Measurements from ENCODE around the gene NFATC1. TPM values are rescaled to one million over a fixed set of nuclear protein-coding genes. Genes with fewer than 3 reads are reported as not detected.

The NFATC1 gene
- total RNA-seq, 6 experiments from 2014 or later: 0.57 to 2.0 (median 0.89) TPM

DNA sequence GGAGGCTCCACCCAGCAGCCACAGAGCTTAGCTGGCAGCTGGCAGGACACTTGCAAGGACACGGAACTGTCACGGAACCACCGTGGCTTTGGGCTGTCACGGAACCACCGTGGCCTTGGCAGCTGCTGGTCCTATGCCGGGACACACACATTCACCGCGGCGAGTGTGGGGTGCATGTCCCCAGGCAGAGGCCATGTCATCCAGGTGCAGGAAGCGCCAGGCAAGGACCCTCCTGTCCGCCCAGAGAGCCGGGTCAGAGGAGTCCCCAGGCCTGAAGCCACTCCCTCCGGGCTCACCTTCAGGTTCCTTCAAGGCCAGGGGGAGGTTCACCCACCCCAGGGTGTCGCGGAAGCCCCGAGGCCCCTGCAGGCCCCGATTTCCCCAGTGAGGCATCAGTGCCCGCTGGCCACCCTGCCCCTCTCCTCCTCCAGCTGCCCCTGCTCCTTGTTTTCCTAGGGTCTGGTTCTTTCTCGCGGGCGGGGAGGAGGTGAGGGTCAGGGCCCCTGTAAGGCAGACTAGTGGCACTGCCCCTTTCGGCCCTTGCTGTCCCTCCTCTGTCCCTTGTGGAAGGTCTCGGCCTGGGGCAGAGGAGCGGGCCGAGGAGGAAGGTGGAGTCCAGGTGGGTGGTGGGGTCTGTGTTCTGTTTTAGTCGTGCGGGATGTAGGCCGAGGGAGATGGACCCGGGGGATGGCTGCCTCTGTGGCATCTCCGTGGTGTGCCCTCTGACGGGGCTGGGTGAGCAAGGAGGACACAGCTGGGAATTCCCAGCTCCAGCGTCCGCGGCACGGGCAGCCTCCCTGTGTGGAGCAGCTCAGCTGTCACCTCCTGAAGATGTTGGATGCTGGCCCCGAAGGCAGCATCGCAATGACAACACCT, 60.6 kb downstream of the NFATC1 start:
- Mint-ChIP-seq H3K4me1 (ENCODE audit: low read depth) (peaks cover 6% of the 10 kb centered on the region), H3K4me3 (no peak overlapping the region), H3K27ac (no peak overlapping the region), H3K36me3 (ENCODE audit: low read depth) (no peaks in the 10 kb centered on the region), H3K27me3 (ENCODE audit: insufficient read depth) (no peaks in the 10 kb centered on the region; the same call in 1 of the 2 replicates), H3K9me3 (no peaks in the 10 kb centered on the region)
- TF ChIP-seq CTCF (IDR thresholded peaks at IDR 0.05): no peak
- no peak for DNase-seq

DNA sequence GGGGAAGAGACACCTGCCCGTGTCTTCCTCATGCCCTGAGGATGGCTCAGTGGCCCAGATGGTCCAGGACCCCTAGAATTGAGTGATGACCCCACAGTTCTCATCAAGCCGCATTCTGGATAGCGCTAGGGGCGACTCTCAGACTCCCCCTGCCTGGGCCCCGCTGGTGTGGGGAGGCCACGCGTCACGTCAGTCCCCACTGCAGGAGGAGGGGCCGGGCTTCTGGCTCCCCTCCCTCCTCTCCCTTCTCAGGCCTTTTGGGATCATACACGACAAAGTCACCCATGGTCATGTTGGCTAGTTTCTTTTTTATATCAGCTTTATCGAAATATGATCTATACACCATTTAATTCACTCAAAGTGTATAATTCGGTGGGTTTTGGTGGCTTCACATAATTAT, 61.5 kb downstream of the NFATC1 start:
- no peak for DNase-seq
- no peak overlapping the region for H3K27ac Mint-ChIP-seq
- H3K4me3 Mint-ChIP-seq: no peak overlapping the region
- H3K9me3 Mint-ChIP-seq: no peaks in the 10 kb centered on the region
- TF ChIP-seq CTCF (IDR thresholded peaks at IDR 0.05): no peak
- H3K27me3 Mint-ChIP-seq (ENCODE audit: insufficient read depth): no peaks in the 10 kb centered on the region; the same call in 1 of the 2 replicates
- H3K36me3 Mint-ChIP-seq (ENCODE audit: low read depth): no peaks in the 10 kb centered on the region
- H3K4me1 Mint-ChIP-seq (ENCODE audit: low read depth): peaks cover 6% of the 10 kb centered on the region

DNA sequence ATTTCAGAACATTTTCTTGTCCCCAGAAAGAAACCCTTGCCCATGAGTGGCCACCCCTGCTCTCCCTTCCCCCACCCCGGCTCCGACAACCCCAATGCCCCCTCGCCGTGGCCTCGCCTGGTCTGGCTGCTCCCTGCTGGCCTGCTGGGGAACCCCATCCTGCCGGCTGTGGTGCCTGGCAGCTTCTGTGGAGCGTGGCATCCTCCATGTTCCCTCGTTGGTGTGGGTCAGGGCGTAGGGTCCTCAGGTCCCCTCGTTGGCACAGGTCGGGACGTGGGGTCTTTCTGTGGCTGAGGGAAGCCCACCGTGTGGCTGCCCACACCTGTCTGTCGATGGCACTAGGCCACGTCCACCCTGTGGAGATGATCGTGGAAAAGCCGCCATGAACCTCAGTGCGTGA, 61.9 kb downstream of the NFATC1 start:
- no peak for TF ChIP-seq CTCF (IDR thresholded peaks at IDR 0.05)
- Mint-ChIP-seq H3K27me3 (ENCODE audit: insufficient read depth) (no peaks in the 10 kb centered on the region; the same call in 1 of the 2 replicates), H3K4me3 (no peak overlapping the region), H3K9me3 (no peaks in the 10 kb centered on the region), H3K4me1 (ENCODE audit: low read depth) (peaks cover 6% of the 10 kb centered on the region), H3K36me3 (ENCODE audit: low read depth) (no peaks in the 10 kb centered on the region), H3K27ac (no peak overlapping the region)
- no peak for DNase-seq

DNA sequence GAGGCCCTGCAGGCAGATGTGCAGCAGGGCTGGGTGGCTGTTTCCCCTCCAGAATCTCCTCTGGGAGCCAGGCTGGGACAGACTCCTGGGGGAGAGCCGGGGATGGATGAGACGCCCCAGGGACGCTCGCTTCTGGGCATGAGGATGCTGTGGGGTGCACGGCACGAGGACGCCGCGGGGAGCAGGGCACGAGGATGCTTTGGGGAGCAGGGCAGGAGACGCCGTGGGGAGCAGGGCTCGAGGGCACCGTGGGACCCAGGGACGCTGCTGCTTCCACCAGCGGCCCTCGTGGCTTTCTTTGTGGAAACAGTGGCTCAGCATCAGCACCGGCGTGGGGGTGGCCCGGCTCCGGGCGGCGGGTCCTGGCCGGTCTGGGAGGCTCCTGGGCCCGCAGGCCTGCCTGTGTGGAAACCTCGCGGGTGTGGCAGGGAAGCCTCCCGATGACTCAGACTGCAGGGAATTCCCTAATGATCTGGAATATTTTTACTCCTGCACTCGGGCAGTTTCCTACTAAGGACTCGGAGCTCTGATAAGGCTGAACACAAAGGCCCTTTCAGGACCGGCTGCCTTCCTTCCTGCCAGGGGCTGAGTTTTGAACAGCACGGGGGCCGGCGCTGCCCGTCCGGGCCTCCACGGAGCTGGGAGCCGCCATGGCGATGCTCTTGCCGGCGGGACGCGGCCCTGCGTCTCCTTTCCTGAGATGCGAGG, 62.6 kb downstream of the NFATC1 start:
- Mint-ChIP-seq H3K27me3 (ENCODE audit: insufficient read depth) (no peaks in the 10 kb centered on the region; the same call in 1 of the 2 replicates), H3K4me1 (ENCODE audit: low read depth) (peaks cover 6% of the 10 kb centered on the region), H3K9me3 (no peaks in the 10 kb centered on the region), H3K4me3 (no peak overlapping the region), H3K36me3 (ENCODE audit: low read depth) (no peaks in the 10 kb centered on the region), H3K27ac (no peak overlapping the region)
- TF ChIP-seq CTCF (IDR thresholded peaks at IDR 0.05): no peak
- peak; percentile 70 for DNase-seq

DNA sequence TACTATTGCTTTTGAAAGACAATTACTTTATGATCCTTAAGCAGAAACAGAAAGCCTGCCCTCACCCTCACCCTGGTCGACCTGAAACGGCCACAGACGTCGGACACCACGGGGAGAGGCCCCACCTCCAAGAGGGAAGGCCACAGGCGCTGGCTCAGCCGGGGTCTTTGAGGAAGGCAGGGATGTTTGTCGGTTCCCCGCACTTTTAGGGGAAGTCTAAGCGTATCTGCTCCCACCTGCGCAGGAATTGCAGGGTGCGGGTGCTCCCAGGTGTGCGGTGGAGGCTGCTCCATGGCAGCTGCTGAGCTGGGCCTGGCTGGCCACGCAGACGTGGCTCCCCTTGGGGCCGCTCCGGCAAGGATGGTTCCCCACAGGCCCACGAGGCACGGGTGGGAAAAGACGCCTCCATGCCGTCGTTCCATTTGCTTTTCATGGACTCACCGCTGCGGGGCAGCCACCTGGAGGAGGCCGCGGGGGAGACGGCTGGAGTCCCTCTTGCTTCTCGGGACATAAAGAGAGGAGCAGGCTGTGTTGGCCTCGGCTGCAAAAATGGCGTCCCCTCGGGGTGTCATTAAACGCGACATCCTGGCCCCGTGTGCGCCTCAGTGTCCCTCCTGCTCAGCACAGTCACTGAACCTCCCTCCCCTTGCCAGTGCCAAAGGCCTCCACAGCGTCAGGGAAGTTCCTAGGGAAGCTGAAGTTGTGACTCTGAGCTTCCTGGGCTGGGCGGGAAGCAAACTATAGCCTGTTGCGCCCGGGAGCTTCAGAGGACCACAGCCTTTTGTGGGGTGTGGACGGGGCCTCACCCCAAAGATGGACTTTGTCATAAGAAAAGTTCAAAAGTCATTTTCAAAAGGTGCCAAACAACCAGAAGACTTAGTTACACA, 63.4 kb downstream of the NFATC1 start:
- H3K9me3 Mint-ChIP-seq: no peaks in the 10 kb centered on the region
- no peak for DNase-seq
- H3K4me3 Mint-ChIP-seq: no peak overlapping the region
- no peak overlapping the region for H3K27ac Mint-ChIP-seq
- H3K27me3 Mint-ChIP-seq (ENCODE audit: insufficient read depth): no peaks in the 10 kb centered on the region; the same call in 1 of the 2 replicates
- peaks cover 6% of the 10 kb centered on the region for H3K4me1 Mint-ChIP-seq (ENCODE audit: low read depth)
- H3K36me3 Mint-ChIP-seq (ENCODE audit: low read depth): no peaks in the 10 kb centered on the region
- no peak for TF ChIP-seq CTCF (IDR thresholded peaks at IDR 0.05)

Measured in HFFc6 (cell line).